Endometrium (tissue), 2 donors: ENCODE results near the gene SOX9.
"Not testable (repeated sequence)": the region's sequence is repeated elsewhere in the genome, so short reads cannot be mapped to it uniquely, and the experiment has no call there.

Source experiments
- FAIRE-seq: peaks from 2 replicates; lab custom pipeline; 2012; peaks lifted over from hg19 to GRCh38; lab: Jason Lieb, UNC
- donor health status: control.
- donor health status: control.

The SOX9 gene

GRCh38 chr17:72111336-72111923 lies 9.4 kb upstream of the SOX9 start:
- FAIRE-seq, result no peak

DNA sequence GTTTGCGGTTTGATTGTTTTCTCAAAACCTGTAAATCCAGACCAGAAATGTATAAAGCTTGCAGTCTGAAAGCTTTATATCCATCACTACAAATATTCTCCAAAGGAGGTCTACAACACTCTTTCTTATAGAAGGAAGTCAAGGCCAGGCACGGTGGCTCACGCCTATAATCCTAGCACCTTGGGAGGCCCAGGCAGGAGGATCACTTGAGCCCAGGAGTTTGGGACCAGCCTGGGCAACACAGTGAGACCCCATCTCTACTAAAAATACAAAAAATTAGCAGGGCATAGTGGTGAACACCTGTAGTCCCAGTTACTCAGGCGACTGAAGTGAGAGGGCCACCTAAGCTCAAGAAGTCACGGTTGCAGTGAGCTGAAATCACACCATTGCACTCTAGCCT lies 8.9 kb upstream of the SOX9 start:
- FAIRE-seq, result not testable (repeated sequence)

DNA sequence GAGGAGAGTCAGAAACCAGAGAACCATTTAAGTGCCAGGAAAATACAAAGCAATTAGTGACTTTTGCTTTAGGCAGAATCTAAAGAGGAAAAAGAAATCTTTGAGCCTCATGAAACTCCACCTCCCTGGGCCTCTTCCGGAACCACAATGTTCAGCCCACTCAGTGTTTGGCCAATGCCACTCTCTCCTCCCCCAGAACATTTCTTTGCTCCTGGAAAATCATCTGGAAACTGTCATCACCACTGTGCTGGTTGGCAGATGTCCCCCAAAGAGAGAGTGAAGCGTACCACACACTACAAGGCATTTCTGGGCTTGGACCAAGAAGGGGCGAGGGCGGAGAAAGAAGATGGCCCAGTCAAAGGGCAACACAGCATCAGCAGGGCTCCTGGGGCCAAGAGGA lies 7.1 kb upstream of the SOX9 start:
- FAIRE-seq, result no peak

DNA sequence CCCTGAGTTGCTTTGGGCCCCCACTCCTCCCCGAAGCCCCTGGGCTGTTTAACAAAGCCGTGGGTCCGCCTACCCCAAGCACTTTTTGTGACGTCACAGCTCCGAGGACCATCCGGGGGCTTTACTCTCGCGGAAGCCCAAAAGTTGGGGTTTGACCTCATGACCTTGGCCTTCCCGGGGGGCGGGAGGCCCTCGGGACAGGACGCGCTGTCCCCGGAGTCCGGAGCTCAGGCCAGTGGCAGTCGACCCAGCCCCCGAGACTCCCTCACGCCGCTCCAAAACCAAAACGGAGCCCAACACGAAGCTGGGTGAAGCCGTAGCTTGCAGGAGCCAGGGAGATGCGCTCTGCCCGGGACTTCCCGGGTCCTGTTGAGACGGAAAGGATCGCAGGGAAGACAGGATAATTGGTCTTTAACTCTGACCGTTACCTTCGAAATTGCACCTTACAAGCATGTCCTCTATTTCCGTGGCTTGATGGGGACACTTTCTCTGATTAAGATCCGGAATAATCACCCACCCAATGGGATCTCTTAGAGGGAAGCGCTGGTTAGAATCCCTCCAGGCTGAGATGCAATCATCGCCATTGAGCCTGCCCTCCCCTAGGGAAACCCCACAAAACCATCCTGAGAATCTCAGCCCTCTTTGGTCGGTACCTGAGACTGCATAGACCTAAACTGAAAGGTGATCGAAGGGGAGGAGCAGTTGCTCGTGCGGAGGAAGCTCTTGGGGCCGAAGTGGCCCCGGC lies 4.9 kb upstream of the SOX9 start:
- no peak for FAIRE-seq

GRCh38 chr17:72116661-72117521 lies 3.9 kb upstream of the SOX9 start:
- FAIRE-seq, result no peak

- no peak for FAIRE-seq
Observed at GRCh38 chr17:72117535-72118334, 3.1 kb upstream of the SOX9 start.

GRCh38 chr17:72118335-72119076 lies 2.3 kb upstream of the SOX9 start:
- FAIRE-seq, result no peak

DNA sequence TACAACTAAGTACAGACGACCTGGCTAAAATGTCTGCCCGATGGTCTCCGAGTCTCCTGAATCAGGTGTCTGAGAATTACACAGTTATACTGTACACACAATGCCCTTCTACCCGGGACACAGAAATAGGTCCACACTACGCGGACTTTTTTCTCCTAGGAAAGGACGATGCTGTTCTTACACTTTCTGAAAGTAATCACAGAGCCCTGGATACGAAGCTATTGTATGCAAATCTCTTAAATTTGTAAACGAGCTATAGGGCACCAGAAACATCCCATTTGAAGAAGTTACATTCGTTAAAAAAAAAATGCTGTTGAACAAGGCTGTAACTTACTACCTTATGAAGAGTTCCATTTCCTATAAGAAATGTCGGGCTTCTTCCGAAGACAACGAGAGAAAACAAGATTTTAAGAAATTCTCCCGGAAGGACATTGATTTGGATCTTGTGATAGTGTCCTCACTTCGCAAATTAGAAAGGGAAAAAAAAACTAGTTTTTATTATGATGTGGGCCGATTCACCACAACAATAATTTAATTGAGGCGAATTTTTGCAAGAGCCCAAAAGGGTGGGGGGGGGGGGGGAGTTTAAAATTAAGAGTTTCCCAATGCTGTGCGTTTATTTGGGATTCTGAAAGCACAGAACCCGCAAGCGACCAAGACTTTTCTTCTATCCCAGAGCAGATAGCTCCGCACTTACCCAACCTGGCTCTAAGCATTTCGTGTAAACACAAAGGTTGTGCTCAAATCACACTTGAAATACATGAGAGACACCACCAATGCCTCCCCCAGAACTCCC lies 1.5 kb upstream of the SOX9 start:
- FAIRE-seq, result no peak

GRCh38 chr17:72119873-72120641 lies 763 bp upstream of the SOX9 start:
- FAIRE-seq, result no peak

DNA sequence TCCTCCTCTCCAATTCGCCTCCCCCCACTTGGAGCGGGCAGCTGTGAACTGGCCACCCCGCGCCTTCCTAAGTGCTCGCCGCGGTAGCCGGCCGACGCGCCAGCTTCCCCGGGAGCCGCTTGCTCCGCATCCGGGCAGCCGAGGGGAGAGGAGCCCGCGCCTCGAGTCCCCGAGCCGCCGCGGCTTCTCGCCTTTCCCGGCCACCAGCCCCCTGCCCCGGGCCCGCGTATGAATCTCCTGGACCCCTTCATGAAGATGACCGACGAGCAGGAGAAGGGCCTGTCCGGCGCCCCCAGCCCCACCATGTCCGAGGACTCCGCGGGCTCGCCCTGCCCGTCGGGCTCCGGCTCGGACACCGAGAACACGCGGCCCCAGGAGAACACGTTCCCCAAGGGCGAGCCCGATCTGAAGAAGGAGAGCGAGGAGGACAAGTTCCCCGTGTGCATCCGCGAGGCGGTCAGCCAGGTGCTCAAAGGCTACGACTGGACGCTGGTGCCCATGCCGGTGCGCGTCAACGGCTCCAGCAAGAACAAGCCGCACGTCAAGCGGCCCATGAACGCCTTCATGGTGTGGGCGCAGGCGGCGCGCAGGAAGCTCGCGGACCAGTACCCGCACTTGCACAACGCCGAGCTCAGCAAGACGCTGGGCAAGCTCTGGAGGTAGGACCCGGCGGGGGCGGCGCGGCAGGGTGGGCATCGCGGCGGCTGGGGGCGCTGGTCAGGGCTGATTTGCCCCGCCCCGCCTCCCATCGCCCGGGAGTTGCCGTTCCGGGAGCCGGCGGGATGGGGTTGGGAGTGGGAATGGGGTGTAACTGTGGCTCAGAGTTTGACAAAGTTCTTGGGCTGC lies 567 bp downstream of the SOX9 start:
- FAIRE-seq, result no peak

- FAIRE-seq, result no peak
Observed at GRCh38 chr17:72122010-72122764, 1.4 kb downstream of the SOX9 start.

DNA sequence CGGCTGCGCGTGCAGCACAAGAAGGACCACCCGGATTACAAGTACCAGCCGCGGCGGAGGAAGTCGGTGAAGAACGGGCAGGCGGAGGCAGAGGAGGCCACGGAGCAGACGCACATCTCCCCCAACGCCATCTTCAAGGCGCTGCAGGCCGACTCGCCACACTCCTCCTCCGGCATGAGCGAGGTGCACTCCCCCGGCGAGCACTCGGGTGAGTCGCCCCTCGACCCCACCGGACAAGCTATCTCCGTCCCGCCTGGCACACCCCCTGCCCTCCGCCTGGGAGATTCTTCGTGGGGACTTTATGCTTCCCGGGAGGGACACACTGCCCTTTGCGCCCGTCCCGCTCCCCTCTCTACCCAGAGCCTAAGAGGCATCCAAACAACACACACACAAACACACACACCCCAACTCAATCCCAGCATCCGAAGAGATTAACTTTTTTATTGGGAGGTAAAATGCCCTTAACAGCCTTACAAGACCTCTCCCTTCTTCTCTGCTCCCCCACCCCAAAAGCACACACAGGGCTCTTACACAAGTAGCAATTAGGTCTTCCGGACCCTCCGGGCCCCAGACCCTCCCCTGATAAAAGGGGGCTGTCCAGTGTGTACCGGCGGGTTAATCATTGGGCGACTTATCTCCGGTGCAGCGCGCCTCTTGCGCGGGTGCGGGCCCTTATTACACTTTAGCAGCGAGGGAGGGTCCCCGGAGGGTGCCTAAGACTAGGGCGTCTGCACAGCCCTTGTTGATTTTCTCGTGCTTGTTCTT lies 2.1 kb downstream of the SOX9 start:
- FAIRE-seq, result no peak

- FAIRE-seq, result no peak
Observed at GRCh38 chr17:72123530-72124437, 3.0 kb downstream of the SOX9 start.

GRCh38 chr17:72124438-72124775 lies 3.6 kb downstream of the SOX9 start:
- no peak for FAIRE-seq

- FAIRE-seq, result no peak
Observed at GRCh38 chr17:72125226-72125651, 4.4 kb downstream of the SOX9 start.

- no peak for FAIRE-seq
Observed at GRCh38 chr17:72125742-72126141, 4.9 kb downstream of the SOX9 start.
